Progenitor cell of endocrine pancreas (in vitro differentiated cells): ENCODE data around the gene TAAR6. TPM values are rescaled to one million over a fixed set of nuclear protein-coding genes. Genes with fewer than 3 reads are reported as not detected.

Source experiments
- DNase-seq: peaks from one replicate; pipeline ENCODE4 v3.0.0; 2021; ENCODE audit warnings: low spot score; ENCODE audit not compliant: unreplicated experiment
- H3K27ac Mint-ChIP-seq: 2 replicates; pipeline ENCODE4 v1.8.0; 2021; ENCODE audit warnings: mild to moderate bottlenecking, moderate library complexity, mixed read lengths
- H3K27me3 Mint-ChIP-seq: 2 replicates; pipeline ENCODE4 v1.8.0; 2021; ENCODE audit warnings: mixed read lengths
- H3K36me3 Mint-ChIP-seq: 2 replicates; pipeline ENCODE4 v1.8.0; 2022; ENCODE audit warnings: mixed read lengths; ENCODE audit not compliant: insufficient read depth
- H3K4me1 Mint-ChIP-seq: 2 replicates; pipeline ENCODE4 v1.8.0; 2021; ENCODE audit warnings: low read depth, mixed read lengths
- H3K4me3 Mint-ChIP-seq: 2 replicates; pipeline ENCODE4 v1.8.0; 2021; ENCODE audit warnings: low read depth, mild to moderate bottlenecking, moderate library complexity, mixed read lengths
- H3K9me3 Mint-ChIP-seq: 2 replicates; pipeline ENCODE4 v1.8.0; 2021; ENCODE audit warnings: low read depth, mixed read lengths
- total RNA-seq: library from RNA; stranded (reverse); gene quantifications from 2 replicates; pipeline ENCODE4 v1.2.1, GENCODE V29; 2021
- TF ChIP-seq, protein P1 (sequence below): fragments of 200-600 bp; sonication (generic); IDR thresholded peaks from one replicate; pipeline ENCODE4 v1.5.0; 2021; ENCODE audit warnings: antibody characterized with exemption, mild to moderate bottlenecking; ENCODE audit not compliant: unreplicated experiment

The TAAR6 gene
- total RNA-seq, 1 donor from 2014 or later: not detected

DNA sequence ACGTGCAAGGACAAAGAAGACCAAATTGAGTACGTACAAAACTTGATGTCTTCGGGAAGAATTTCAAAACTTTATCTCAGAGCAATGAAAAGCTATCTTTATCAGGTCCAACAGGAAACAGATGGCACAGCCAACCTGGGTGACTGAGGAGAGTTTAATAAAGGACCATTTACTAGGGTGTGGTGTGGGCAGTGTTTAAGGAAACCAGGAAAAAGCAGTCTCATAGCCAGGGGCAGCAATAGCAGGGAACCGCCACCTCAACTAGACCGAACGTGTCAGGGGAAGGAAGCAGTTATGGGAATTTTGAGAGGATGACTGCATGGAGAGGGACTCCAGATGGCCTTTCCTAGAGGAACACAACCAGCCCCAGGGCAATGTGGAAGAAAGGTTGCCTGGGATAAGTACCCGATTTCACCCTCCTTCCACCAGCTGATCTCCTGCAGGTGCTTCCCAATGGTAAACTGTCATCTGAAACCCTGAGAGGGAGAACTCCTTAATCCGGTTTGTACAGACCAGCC lies 34.6 kb downstream of the TAAR6 start:
- Mint-ChIP-seq H3K4me1 (peaks cover 7% of the 10 kb centered on the region), H3K27ac (no peak overlapping the region), H3K4me3 (no peak overlapping the region), H3K27me3 (no peaks in the 10 kb centered on the region), H3K9me3 (peaks cover 10% of the 10 kb centered on the region), H3K36me3 (peaks cover 3% of the 10 kb centered on the region)
- TF ChIP-seq, protein P1, sequence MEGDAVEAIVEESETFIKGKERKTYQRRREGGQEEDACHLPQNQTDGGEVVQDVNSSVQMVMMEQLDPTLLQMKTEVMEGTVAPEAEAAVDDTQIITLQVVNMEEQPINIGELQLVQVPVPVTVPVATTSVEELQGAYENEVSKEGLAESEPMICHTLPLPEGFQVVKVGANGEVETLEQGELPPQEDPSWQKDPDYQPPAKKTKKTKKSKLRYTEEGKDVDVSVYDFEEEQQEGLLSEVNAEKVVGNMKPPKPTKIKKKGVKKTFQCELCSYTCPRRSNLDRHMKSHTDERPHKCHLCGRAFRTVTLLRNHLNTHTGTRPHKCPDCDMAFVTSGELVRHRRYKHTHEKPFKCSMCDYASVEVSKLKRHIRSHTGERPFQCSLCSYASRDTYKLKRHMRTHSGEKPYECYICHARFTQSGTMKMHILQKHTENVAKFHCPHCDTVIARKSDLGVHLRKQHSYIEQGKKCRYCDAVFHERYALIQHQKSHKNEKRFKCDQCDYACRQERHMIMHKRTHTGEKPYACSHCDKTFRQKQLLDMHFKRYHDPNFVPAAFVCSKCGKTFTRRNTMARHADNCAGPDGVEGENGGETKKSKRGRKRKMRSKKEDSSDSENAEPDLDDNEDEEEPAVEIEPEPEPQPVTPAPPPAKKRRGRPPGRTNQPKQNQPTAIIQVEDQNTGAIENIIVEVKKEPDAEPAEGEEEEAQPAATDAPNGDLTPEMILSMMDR: no peak
- DNase-seq: no peak

DNA sequence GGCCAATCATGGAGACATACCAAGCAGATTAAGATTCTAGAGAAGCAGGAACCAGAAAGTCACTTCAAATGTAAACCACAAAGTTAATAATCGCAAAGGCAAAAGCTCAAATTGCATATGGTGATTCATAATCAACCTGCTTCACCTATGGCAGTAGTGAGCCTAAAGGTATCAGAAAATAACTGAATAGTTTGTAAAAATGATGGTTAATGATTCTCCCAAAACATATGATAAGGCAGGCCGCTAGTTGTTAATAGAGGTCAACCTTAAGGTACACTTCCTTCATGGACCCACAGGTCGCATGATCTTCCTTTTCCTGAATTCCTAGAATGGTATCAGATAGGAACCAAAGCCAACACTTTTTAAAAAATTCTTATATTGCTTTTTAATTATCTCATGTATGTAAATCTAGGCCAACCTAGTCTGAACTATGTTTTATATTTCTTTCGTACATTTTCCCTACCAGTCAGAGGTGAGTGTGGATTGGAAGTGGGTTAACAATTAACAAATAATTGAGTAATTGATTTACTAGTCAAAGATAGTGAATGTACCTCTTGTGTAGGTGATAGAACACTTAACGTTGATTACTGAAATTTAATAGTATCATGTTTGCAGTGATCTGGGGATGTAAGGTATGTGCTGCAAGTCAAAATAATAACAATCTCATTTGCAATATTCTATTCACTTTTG lies 37.6 kb downstream of the TAAR6 start:
- TF ChIP-seq, protein P1: no peak
- no peak for DNase-seq

DNA sequence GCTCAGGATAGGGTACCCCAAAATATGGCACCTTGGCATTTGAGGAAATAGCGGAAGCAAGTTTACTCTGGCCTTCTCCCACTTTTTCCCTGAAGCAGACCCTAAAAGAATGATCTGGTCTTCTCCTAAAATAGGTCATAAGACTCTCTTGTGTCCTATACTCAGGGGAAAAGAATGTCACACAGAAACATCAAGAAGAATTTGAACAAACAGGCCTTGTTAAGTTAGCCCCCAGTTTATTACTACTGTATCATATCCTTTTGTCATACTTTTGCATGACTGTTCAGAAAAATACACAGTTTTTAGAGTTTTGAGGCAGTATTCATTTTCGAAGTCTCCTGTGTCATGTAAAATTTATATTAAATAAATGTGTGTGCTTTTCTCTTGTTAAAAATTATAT lies 41.5 kb downstream of the TAAR6 start:
- Mint-ChIP-seq H3K27ac (no peak overlapping the region), H3K27me3 (no peaks in the 10 kb centered on the region), H3K36me3 (peaks cover under 1% of the 10 kb centered on the region), H3K9me3 (peaks cover 4% of the 10 kb centered on the region), H3K4me3 (no peak overlapping the region), H3K4me1 (peaks cover 29% of the 10 kb centered on the region)
- DNase-seq: no peak
- TF ChIP-seq, protein P1: no peak

More for the DNA sequence above, 37.6 kb downstream of the TAAR6 start:
- Mint-ChIP-seq H3K27me3 (no peaks in the 10 kb centered on the region), H3K9me3 (peaks cover 10% of the 10 kb centered on the region), H3K27ac (no peak overlapping the region), H3K4me1 (peaks cover 19% of the 10 kb centered on the region), H3K36me3 (peaks cover 3% of the 10 kb centered on the region), H3K4me3 (no peak overlapping the region)

DNA sequence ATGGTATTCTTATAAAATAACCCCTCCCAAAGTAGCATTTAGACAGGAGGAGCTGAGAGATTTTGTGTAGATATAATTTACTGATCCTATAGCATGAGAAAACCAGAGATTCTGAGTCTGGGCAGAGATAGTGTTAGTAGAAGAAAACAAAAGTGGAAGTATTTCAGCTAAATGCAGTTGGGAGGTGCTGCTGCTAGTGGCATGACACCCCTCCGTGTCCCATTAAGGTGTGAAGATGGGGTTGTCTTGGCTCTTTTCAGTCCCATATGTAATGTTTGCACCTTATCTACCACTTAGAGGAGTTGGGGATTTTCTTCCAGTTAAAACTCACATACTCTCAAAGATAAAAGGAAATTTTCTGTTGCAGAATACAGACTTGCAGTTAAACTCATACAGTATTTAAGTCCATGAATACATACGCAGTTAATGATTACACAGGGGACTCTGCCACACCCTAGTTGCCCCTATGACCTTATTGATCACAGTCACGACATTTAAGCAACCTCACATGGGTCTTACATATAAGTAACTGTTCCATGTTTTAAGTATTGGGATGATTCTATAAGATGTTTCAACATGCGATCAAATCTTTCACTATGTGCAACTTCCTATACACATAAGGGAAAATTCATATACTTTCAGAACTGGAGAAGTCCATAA lies 42.5 kb downstream of the TAAR6 start:
- H3K27me3 Mint-ChIP-seq: no peaks in the 10 kb centered on the region

DNA sequence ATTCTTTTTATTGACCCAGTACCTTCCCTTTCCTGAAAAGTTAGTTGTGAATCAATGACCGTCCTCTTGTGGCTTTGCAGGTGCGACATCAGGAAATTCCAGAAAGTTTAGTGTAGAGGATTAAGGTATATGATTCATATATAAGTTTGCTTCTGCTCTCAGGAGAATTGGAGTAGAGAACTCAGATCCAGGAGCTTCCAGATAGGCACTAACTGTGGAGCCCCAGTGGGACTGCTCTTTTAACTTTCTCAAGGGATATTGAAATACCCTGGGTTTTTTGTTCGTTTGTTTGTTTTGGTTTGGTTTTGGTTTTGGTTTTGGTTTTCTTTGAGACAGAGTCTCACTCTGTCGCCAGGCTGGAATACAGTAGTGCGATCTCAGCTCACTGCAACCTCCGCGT lies 44.4 kb downstream of the TAAR6 start:
- H3K27me3 Mint-ChIP-seq: peaks cover 4% of the 10 kb centered on the region
- TF ChIP-seq, protein P1: no peak
- no peaks in the 10 kb centered on the region for H3K36me3 Mint-ChIP-seq
- DNase-seq: no peak
- no peak overlapping the region for H3K4me3 Mint-ChIP-seq
- H3K27ac Mint-ChIP-seq: no peak overlapping the region
- no peaks in the 10 kb centered on the region for H3K9me3 Mint-ChIP-seq
- peaks cover 23% of the 10 kb centered on the region for H3K4me1 Mint-ChIP-seq

More for the DNA sequence above, 42.5 kb downstream of the TAAR6 start:
- H3K36me3 Mint-ChIP-seq: no peaks in the 10 kb centered on the region
- TF ChIP-seq, protein P1: no peak
- H3K9me3 Mint-ChIP-seq: peaks cover 4% of the 10 kb centered on the region
- no peak for DNase-seq
- H3K4me3 Mint-ChIP-seq: no peak overlapping the region
- H3K27ac Mint-ChIP-seq: peak overlapping the region; percentile 24
- H3K4me1 Mint-ChIP-seq: peaks cover 27% of the 10 kb centered on the region
